HG03342 (cell line): ENCODE results near the gene RANBP1.

Experiments
- ATAC-seq: cut with Tn5 transposase; IDR thresholded peaks from one replicate; pipeline ENCODE4 v1.9.1; 2021; ENCODE audit warnings: mild to moderate bottlenecking, moderate library complexity; ENCODE audit not compliant: unreplicated experiment

The RANBP1 gene

GRCh38 chr22:20118300-20119020 is 2.6 kb downstream of the RANBP1 start:
- no peak for ATAC-seq

GRCh38 chr22:20121856-20122415 is 6.0 kb downstream of the RANBP1 start:
- ATAC-seq = no peak

GRCh38 chr22:20123366-20124082 is 7.6 kb downstream of the RANBP1 start:
- no peak for ATAC-seq

- no peak for ATAC-seq
These were observed 8.3 kb downstream of the RANBP1 start for GRCh38 chr22:20124083-20124787.

GRCh38 chr22:20125201-20126174 is 9.6 kb downstream of the RANBP1 start:
- ATAC-seq = no peak

- no peak for ATAC-seq
These were observed 10.6 kb downstream of the RANBP1 start for GRCh38 chr22:20126284-20127029.

GRCh38 chr22:20127318-20127868 is 11.5 kb downstream of the RANBP1 start:
- ATAC-seq = no peak

GRCh38 chr22:20127869-20128618 is 12.1 kb downstream of the RANBP1 start:
- no peak for ATAC-seq

GRCh38 chr22:20128619-20128901 is 12.7 kb downstream of the RANBP1 start:
- ATAC-seq = no peak

- ATAC-seq = no peak
These were observed 13.2 kb downstream of the RANBP1 start for GRCh38 chr22:20128902-20129746.

- no peak for ATAC-seq
These were observed 13.8 kb downstream of the RANBP1 start for GRCh38 chr22:20129747-20130014.

GRCh38 chr22:20130319-20130718 is 14.4 kb downstream of the RANBP1 start:
- no peak for ATAC-seq

- no peak for ATAC-seq
These were observed 15.1 kb downstream of the RANBP1 start for GRCh38 chr22:20130731-20131596.

- ATAC-seq = no peak
These were observed 15.6 kb downstream of the RANBP1 start, which contains the start of gene ZDHHC8 for GRCh38 chr22:20131597-20131858. ZDHHC8 (plus strand) TSS chr22:20131804; CDS start chr22:20131948, 144 bp downstream.

- ATAC-seq = no peak
These were observed 16.2 kb downstream of the RANBP1 start for GRCh38 chr22:20131859-20132685.

- no peak for ATAC-seq
These were observed 16.9 kb downstream of the RANBP1 start for GRCh38 chr22:20132686-20133246.
